ENCODE measurements around the gene GSK3B. TPM values are rescaled to one million over a fixed set of nuclear protein-coding genes. Genes with fewer than 3 reads are reported as not detected.

GSK3B gene
- total RNA-seq, 1 experiment from 2014 or later = 56.5 TPM

DNA sequence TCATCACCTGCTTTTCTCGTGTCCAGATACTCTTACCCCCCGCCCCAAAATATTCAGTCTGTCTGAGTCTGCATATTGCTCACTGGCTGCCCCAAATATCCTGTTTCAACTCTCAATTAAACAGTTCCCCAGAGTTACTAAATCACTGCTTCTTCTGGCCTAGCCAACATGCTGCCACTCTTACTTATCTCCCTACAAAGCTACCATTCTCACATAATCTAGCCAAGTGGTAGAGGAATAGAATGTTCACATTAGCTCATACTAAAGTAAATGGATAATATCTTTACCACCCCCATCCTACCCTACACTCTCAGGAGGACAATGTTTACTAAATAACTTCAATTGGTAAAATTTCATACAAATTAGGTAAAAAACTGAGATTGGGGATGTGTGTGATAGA lies 234.5 kb downstream of the GSK3B start:
- no peaks in the 10 kb centered on the region for H4K20me1 ChIP-seq (ENCODE audit: control insufficient read depth, insufficient read depth, insufficient read length)
- Mint-ChIP-seq H3K9me3 (peaks cover 12 to 16% of the 10 kb centered on the region in 2 experiments; a peak in 4 of 5 replicates), H3K27me3 (ENCODE audit: low read depth) (no peaks in the 10 kb centered on the region), H3K36me3 (ENCODE audit: insufficient read depth in 1 of 3, low read depth in 3 of 3) (peaks cover 41 to 63% (median 61%) of the 10 kb centered on the region in 3 experiments), H3K4me3 (no peak overlapping the region), H3K27ac (no peak overlapping the region), H3K4me1 (no peaks in the 10 kb centered on the region)
- no peak overlapping the region for H3K23ac ChIP-seq (ENCODE audit: insufficient read length, low read depth, low read length)
- no peak for DNase-seq
- WGBS (ENCODE audit: extremely low coverage, insufficient read length, low lambda C conversion rate) = no CpG with 5 or more reads among the region's 2 CpGs
- no peak overlapping the region for H3K56ac ChIP-seq (ENCODE audit: insufficient read length, low read depth, low read length)
- no peak overlapping the region for H4K91ac ChIP-seq (ENCODE audit: insufficient read length, low read depth, low read length)
- no peak overlapping the region for H2AFZ ChIP-seq (ENCODE audit: low read length)
- H3K27ac ChIP-seq (ENCODE audit: insufficient read length, low read depth, low read length) = no peak overlapping the region
- H3K79me2 ChIP-seq (ENCODE audit: insufficient read depth, low read length) = no peaks in the 10 kb centered on the region
- no peak overlapping the region for H3T11ph ChIP-seq (ENCODE audit: low read length)
- no peak overlapping the region for H2BK5ac ChIP-seq (ENCODE audit: insufficient read length, low read length)
- no peak overlapping the region for H3K4ac ChIP-seq (ENCODE audit: low read depth, low read length)
- H3K79me1 ChIP-seq (ENCODE audit: insufficient read depth, low read depth, low read length, poor library complexity, severe bottlenecking) = no peaks in the 10 kb centered on the region
- no peak overlapping the region for H2BK12ac ChIP-seq (ENCODE audit: insufficient read length, low read depth, low read length)
- no peak overlapping the region for H3K9ac ChIP-seq (ENCODE audit: extremely low read depth, insufficient read length, low read length)
- H2AK5ac ChIP-seq (ENCODE audit: insufficient read length, low read length) = no peak overlapping the region
- H3K4me1 ChIP-seq (ENCODE audit: insufficient read depth, low read length) = no peaks in the 10 kb centered on the region
- no peaks in the 10 kb centered on the region for H3K23me2 ChIP-seq (ENCODE audit: insufficient read length, low read depth, low read length, poor library complexity, severe bottlenecking)
- no peak overlapping the region for H4K5ac ChIP-seq (ENCODE audit: insufficient read length, low read depth, low read length)
- H3K18ac ChIP-seq (ENCODE audit: insufficient read length, low read depth, low read length) = no peak overlapping the region
- H4K8ac ChIP-seq (replicated peaks; ENCODE audit: insufficient read length, low read depth, low read length) = no peak overlapping the region
- TF ChIP-seq, protein P1, sequence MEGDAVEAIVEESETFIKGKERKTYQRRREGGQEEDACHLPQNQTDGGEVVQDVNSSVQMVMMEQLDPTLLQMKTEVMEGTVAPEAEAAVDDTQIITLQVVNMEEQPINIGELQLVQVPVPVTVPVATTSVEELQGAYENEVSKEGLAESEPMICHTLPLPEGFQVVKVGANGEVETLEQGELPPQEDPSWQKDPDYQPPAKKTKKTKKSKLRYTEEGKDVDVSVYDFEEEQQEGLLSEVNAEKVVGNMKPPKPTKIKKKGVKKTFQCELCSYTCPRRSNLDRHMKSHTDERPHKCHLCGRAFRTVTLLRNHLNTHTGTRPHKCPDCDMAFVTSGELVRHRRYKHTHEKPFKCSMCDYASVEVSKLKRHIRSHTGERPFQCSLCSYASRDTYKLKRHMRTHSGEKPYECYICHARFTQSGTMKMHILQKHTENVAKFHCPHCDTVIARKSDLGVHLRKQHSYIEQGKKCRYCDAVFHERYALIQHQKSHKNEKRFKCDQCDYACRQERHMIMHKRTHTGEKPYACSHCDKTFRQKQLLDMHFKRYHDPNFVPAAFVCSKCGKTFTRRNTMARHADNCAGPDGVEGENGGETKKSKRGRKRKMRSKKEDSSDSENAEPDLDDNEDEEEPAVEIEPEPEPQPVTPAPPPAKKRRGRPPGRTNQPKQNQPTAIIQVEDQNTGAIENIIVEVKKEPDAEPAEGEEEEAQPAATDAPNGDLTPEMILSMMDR (conservative IDR thresholded peaks at IDR 0.05) = no peak
- no peak overlapping the region for H2BK15ac ChIP-seq (ENCODE audit: low read depth, low read length)
- no peak overlapping the region for H3K14ac ChIP-seq (ENCODE audit: insufficient read depth, low read length)
- no peaks in the 10 kb centered on the region for H3K27me3 ChIP-seq (ENCODE audit: insufficient read depth, low read length)
- H2BK20ac ChIP-seq (ENCODE audit: low read depth, low read length, poor library complexity, severe bottlenecking) = no peak overlapping the region
- H3K9me3 ChIP-seq (ENCODE audit: control insufficient read depth, low read depth, low read length) = no peaks in the 10 kb centered on the region
- H3K4me2 ChIP-seq (ENCODE audit: insufficient read depth, insufficient read length, low read length) = no peak overlapping the region
- H2BK120ac ChIP-seq (ENCODE audit: low read depth, low read length, poor library complexity, severe bottlenecking) = no peak overlapping the region
